ENCODE data around the gene CIC.

DNA sequence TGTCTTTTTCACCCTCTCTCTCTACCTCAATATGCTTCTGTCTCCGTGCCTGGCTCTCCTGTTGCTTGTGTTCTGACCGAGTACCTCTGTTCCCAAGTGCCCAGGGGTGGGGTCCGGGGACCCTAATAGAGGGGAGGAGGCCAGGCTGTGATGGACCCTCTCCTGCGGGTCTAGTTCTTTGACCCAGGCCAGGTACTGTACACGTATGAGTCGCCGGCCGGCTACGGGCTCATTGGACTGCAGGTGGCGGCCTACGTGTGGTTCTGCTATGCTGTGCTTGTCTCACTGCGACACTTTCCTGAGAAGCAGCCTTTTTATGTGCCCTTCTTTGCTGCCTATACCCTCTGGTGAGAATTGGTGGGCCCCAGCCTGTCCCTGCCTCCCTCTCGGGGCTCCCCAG, 48.5 kb downstream of the CIC start:
- TF ChIP-seq EZH2 (IDR thresholded peaks at IDR 0.05; ENCODE audit: low read length): no peak
- TF ChIP-seq, protein P1, sequence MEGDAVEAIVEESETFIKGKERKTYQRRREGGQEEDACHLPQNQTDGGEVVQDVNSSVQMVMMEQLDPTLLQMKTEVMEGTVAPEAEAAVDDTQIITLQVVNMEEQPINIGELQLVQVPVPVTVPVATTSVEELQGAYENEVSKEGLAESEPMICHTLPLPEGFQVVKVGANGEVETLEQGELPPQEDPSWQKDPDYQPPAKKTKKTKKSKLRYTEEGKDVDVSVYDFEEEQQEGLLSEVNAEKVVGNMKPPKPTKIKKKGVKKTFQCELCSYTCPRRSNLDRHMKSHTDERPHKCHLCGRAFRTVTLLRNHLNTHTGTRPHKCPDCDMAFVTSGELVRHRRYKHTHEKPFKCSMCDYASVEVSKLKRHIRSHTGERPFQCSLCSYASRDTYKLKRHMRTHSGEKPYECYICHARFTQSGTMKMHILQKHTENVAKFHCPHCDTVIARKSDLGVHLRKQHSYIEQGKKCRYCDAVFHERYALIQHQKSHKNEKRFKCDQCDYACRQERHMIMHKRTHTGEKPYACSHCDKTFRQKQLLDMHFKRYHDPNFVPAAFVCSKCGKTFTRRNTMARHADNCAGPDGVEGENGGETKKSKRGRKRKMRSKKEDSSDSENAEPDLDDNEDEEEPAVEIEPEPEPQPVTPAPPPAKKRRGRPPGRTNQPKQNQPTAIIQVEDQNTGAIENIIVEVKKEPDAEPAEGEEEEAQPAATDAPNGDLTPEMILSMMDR (optimal IDR thresholded peaks at IDR 0.05 in 1 of 3, IDR thresholded peaks at IDR 0.05 in 1 of 3, conservative IDR thresholded peaks at IDR 0.05 in 1 of 3; ENCODE audit: extremely low read depth in 1 of 3, insufficient read depth in 2 of 3, low read length in 3 of 3): no peak
